Fibroblast of lung (primary cell): ENCODE measurements around the gene TNMD. TPM values are rescaled to one million over a fixed set of nuclear protein-coding genes. Genes with fewer than 3 reads are reported as not detected.
A peak's percentile ranks its signal among the peaks of the same experiment; 100 is the strongest.

Source experiments
- DNase-seq, 2 donors: peaks; one replicate each; pipeline versions ENCODE4 v3.0.0 to v3.0.0-alpha.2; 2010; ENCODE audit warnings: low read depth in 2 of 2
- H2AFZ ChIP-seq: 2 replicates; pipeline ENCODE4 v1.5.1; 2012; ENCODE audit warnings: low read length, control low read depth, inconsistent platforms
- H3K27ac ChIP-seq: 2 replicates; pipeline ENCODE4 v1.5.1; 2011; ENCODE audit warnings: low read length, control low read depth; ENCODE audit not compliant: insufficient read depth
- H3K27me3 ChIP-seq: 2 replicates; pipeline ENCODE4 v1.5.1; 2011; ENCODE audit warnings: mild to moderate bottlenecking, low read length; ENCODE audit not compliant: control insufficient read depth, insufficient read depth
- H3K36me3 ChIP-seq: 2 replicates; pipeline ENCODE4 v1.5.1; 2011; ENCODE audit warnings: low read length; ENCODE audit not compliant: control insufficient read depth, insufficient read depth
- H3K4me1 ChIP-seq: 2 replicates; pipeline ENCODE4 v1.5.1; 2011; ENCODE audit warnings: low read length; ENCODE audit not compliant: control insufficient read depth, insufficient read depth; ENCODE audit errors: extremely low read depth
- H3K4me2 ChIP-seq: 2 replicates; pipeline ENCODE4 v1.5.1; 2011; ENCODE audit warnings: low read length, control low read depth; ENCODE audit not compliant: insufficient read depth; ENCODE audit errors: extremely low read depth
- H3K4me3 ChIP-seq, 4 experiments: fragments of 200-600 bp in 1 of 4; sonication (generic) in 1 of 4; replicated peaks in 1 of 4; 2 replicates each; pipeline ENCODE4 v1.5.1; 2011 to 2016; ENCODE audit warnings: low read length in 4 of 4, low read depth in 3 of 4, mild to moderate bottlenecking in 3 of 4, control low read depth in 2 of 4, inconsistent platforms in 1 of 4, mixed read lengths in 1 of 4; ENCODE audit not compliant: insufficient read depth in 1 of 4; ENCODE audit errors: control extremely low read depth in 1 of 4
- H3K79me2 ChIP-seq: 2 replicates; pipeline ENCODE4 v1.5.1; 2012; ENCODE audit warnings: mild to moderate bottlenecking, low read length, inconsistent platforms; ENCODE audit not compliant: control insufficient read depth, insufficient read depth
- H3K9ac ChIP-seq: 2 replicates; pipeline ENCODE4 v1.5.1; 2011; ENCODE audit warnings: mild to moderate bottlenecking, low read length, control low read depth; ENCODE audit not compliant: insufficient read depth
- H3K9me3 ChIP-seq: 2 replicates; pipeline ENCODE4 v1.5.1; 2012; ENCODE audit warnings: low read depth, low read length; ENCODE audit not compliant: control insufficient read depth, insufficient read depth
- H4K20me1 ChIP-seq: 2 replicates; pipeline ENCODE4 v1.5.1; 2011; ENCODE audit warnings: low read length; ENCODE audit not compliant: control insufficient read depth, insufficient read depth; ENCODE audit errors: extremely low read depth
- EZH2 ChIP-seq: IDR thresholded peaks from 2 replicates; pipeline ENCODE4 v1.5.1; 2012; ENCODE audit warnings: low read length, control low read depth, mild to moderate bottlenecking; ENCODE audit errors: missing control alignments
- polyA plus RNA-seq, 2 donors: library from polyadenylated mRNA; depleted of rRNA in 1 of 2; stranded (reverse) in 1 of 2; unstranded in 1 of 2; fragments of >200 nt; gene quantifications; 2 replicates each; pipeline ENCODE4 v1.2.1, GENCODE V29; 2011 to 2012; ENCODE audit warnings: missing spikeins in 1 of 2
- total RNA-seq: library from RNA; depleted of rRNA; stranded (reverse); fragments of >200 nt; gene quantifications from 2 replicates; pipeline ENCODE4 v1.2.1, GENCODE V29; 2014
- TF ChIP-seq, protein P1 (sequence below), 2 donors: IDR thresholded peaks in 1 of 2; conservative IDR thresholded peaks in 1 of 2; 1 replicate in 1 of 2; 2 replicates in 1 of 2; pipeline ENCODE4 v1.5.1; 2011 to 2012; ENCODE audit warnings: low read length in 2 of 2, control low read depth in 1 of 2, inconsistent platforms in 1 of 2, low read depth in 1 of 2, mild to moderate bottlenecking in 1 of 2

TNMD gene
- total and polyA plus RNA-seq, 2 donors (not counting 1 experiment from before 2014, with no cell fraction given): not detected

- Histone ChIP-seq H3K9me3 (no peaks in the 10 kb centered on the region), H3K36me3 (no peaks in the 10 kb centered on the region), H3K27me3 (no peaks in the 10 kb centered on the region), H2AFZ (no peak overlapping the region), H3K79me2 (no peaks in the 10 kb centered on the region), H3K4me2 (no peak overlapping the region), H3K4me3 (no peak overlapping the region), H3K9ac (no peak overlapping the region), H3K27ac (no peak overlapping the region), H4K20me1 (no peaks in the 10 kb centered on the region), H3K4me1 (no peaks in the 10 kb centered on the region)
- DNase-seq: peak in 1 of 2 donors; percentile 9
- TF ChIP-seq EZH2: no peak
- TF ChIP-seq, protein P1, sequence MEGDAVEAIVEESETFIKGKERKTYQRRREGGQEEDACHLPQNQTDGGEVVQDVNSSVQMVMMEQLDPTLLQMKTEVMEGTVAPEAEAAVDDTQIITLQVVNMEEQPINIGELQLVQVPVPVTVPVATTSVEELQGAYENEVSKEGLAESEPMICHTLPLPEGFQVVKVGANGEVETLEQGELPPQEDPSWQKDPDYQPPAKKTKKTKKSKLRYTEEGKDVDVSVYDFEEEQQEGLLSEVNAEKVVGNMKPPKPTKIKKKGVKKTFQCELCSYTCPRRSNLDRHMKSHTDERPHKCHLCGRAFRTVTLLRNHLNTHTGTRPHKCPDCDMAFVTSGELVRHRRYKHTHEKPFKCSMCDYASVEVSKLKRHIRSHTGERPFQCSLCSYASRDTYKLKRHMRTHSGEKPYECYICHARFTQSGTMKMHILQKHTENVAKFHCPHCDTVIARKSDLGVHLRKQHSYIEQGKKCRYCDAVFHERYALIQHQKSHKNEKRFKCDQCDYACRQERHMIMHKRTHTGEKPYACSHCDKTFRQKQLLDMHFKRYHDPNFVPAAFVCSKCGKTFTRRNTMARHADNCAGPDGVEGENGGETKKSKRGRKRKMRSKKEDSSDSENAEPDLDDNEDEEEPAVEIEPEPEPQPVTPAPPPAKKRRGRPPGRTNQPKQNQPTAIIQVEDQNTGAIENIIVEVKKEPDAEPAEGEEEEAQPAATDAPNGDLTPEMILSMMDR (conservative IDR thresholded peaks at IDR 0.05 in 1 of 2, IDR thresholded peaks at IDR 0.05 in 1 of 2; ENCODE audit: low read depth in 1 of 2, low read length in 2 of 2): no peak
Measured at GRCh38 chrX:100587861-100588260, 3.1 kb downstream of the TNMD start.

DNA sequence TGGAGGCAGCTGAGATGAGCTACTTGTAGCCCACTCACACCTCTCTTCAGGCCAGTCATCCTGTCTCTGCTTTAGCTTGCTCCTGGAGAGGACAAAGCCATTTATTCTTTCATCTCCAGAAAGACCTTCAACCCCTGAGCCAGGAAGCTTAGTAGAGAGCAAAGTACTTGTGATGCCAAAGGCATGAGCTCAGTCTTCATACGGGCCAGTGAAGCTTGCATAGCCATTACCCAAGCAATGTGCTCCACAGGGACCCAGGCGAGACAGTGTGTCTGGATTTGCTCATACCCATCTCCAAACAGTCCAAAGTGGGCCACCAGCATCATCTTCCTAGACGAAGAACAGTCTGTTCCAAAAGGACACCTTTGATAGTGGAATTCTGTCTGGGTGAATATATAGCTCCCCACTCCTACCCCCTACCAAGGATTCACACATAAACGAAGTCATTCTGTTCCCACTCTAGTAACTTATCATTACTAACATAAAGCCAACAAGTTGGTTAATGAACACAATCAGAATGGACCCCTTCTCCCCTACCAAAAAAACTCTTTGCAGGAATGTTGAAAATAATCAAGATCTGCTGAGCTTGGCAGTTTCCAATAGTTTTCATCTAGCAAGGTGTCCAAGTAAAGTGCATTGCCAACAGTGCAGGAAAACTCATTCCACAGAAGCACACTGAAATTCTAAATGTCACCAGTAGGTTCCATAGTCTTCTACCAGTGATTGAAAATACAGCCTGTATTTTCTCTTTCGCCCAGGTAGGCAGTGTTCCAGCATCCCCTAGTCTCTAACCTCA lies 6.7 kb downstream of the TNMD start:
- H3K27ac ChIP-seq: no peak overlapping the region
- H3K9me3 ChIP-seq: no peaks in the 10 kb centered on the region
- H4K20me1 ChIP-seq: no peaks in the 10 kb centered on the region
- H2AFZ ChIP-seq: no peak overlapping the region
- H3K27me3 ChIP-seq: no peaks in the 10 kb centered on the region
- no peak overlapping the region for H3K9ac ChIP-seq
- no peak overlapping the region for H3K4me3 ChIP-seq
- no peaks in the 10 kb centered on the region for H3K4me1 ChIP-seq
- DNase-seq: no peak
- no peaks in the 10 kb centered on the region for H3K79me2 ChIP-seq
- no peak for TF ChIP-seq EZH2
- TF ChIP-seq, protein P1 (conservative IDR thresholded peaks at IDR 0.05 in 1 of 2, IDR thresholded peaks at IDR 0.05 in 1 of 2; ENCODE audit: low read depth in 1 of 2, low read length in 2 of 2): no peak
- no peaks in the 10 kb centered on the region for H3K36me3 ChIP-seq
- H3K4me2 ChIP-seq: no peak overlapping the region

DNA sequence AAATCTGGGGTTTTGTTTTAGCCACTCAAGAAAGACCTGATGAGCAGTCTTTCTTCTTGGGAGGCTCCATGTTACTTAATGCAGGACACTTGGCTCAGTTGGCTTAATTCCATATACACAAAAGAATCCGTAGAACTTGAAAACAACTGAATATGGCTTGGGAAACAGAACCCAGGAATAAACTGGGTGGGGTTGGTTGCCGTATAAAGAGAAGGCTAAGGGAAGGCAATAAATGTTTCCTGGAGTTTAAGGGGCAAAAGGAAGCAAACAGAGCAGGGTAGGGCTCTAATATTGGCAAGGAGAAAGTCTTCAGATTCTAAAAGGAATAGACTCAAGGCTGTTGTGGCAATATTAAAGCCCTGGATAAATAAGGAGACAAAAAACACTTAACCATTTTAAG lies 8.4 kb downstream of the TNMD start:
- Histone ChIP-seq H3K27me3 (no peaks in the 10 kb centered on the region), H3K27ac (no peak overlapping the region), H3K79me2 (no peaks in the 10 kb centered on the region), H3K9ac (no peak overlapping the region), H3K4me2 (no peak overlapping the region), H4K20me1 (no peaks in the 10 kb centered on the region), H3K4me1 (no peaks in the 10 kb centered on the region), H3K9me3 (no peaks in the 10 kb centered on the region), H2AFZ (no peak overlapping the region), H3K36me3 (no peaks in the 10 kb centered on the region), H3K4me3 (no peak overlapping the region)
- DNase-seq: no peak
- TF ChIP-seq, protein P1 (conservative IDR thresholded peaks at IDR 0.05 in 1 of 2, IDR thresholded peaks at IDR 0.05 in 1 of 2; ENCODE audit: low read depth in 1 of 2, low read length in 2 of 2): no peak
- no peak for TF ChIP-seq EZH2
